ENCODE data around the gene SUB1. TPM values are rescaled to one million over a fixed set of nuclear protein-coding genes. Genes with fewer than 3 reads are reported as not detected.
A peak's percentile ranks its signal among the peaks of the same experiment; 100 is the strongest.

The SUB1 gene
- total RNA-seq, 1 experiment from 2014 or later = 204 TPM

DNA sequence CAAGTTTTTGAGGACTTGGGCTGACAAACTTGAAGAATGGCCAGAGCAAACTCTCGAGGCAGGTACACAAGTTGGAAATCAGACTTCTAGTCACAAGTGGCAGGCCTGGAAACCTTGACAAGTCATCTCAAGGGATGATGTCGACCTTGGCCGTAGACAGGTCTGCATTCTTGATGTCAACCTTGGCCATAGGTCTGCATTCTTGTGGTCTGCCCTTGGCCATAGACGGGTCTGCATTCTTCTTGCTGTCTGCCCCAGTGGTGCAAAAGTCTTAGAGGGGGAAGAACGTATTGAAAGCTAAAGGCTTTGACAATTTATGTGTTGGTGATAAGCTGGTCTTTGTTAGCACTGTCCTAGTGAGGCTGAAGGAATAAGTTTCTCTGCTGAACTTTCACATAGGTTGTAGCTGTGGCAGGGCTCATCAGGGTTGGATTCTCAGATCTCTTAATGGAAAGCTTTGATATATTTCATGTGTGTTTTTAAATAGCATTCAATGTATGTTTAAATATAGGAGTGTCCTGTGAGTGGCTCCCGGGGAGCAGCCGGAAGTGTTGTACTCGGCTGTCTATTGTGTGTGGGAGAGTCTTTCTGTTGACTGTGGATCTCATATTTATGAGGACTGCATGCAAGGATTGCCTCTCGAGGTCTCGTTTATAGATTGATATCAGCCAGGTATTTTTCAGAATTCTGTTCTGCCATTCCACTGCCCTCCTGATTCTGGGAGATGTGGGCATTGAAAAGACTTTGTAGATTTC, 27.0 kb downstream of the SUB1 start:
- TF ChIP-seq CTCF (IDR thresholded peaks at IDR 0.05) (no peak), POLR2AphosphoS5 (IDR thresholded peaks at IDR 0.05; ENCODE audit: low read depth, low read length) (no peak), SIN3A (IDR thresholded peaks at IDR 0.05; ENCODE audit: borderline replicate concordance, insufficient read depth, low read depth, low read length) (no peak), TCF7L2 (IDR thresholded peaks at IDR 0.05; ENCODE audit: low read depth, low read length) (no peak)
- TF ChIP-seq, protein P1, sequence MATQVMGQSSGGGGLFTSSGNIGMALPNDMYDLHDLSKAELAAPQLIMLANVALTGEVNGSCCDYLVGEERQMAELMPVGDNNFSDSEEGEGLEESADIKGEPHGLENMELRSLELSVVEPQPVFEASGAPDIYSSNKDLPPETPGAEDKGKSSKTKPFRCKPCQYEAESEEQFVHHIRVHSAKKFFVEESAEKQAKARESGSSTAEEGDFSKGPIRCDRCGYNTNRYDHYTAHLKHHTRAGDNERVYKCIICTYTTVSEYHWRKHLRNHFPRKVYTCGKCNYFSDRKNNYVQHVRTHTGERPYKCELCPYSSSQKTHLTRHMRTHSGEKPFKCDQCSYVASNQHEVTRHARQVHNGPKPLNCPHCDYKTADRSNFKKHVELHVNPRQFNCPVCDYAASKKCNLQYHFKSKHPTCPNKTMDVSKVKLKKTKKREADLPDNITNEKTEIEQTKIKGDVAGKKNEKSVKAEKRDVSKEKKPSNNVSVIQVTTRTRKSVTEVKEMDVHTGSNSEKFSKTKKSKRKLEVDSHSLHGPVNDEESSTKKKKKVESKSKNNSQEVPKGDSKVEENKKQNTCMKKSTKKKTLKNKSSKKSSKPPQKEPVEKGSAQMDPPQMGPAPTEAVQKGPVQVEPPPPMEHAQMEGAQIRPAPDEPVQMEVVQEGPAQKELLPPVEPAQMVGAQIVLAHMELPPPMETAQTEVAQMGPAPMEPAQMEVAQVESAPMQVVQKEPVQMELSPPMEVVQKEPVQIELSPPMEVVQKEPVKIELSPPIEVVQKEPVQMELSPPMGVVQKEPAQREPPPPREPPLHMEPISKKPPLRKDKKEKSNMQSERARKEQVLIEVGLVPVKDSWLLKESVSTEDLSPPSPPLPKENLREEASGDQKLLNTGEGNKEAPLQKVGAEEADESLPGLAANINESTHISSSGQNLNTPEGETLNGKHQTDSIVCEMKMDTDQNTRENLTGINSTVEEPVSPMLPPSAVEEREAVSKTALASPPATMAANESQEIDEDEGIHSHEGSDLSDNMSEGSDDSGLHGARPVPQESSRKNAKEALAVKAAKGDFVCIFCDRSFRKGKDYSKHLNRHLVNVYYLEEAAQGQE (IDR thresholded peaks at IDR 0.05; ENCODE audit: insufficient read depth in 1 of 2, low read depth in 2 of 2, low read length in 1 of 2) = no peak
- Histone ChIP-seq H3K4me1 (ENCODE audit: control insufficient read depth, insufficient read depth, low read length) (no peaks in the 10 kb centered on the region), H3K27me3 (ENCODE audit: control insufficient read depth, insufficient read depth, low read length) (no peaks in the 10 kb centered on the region), H3K4me3 (ENCODE audit: low read depth in 2 of 2, low read length in 2 of 2) (no peak overlapping the region), H3K9me3 (ENCODE audit: control insufficient read depth, insufficient read depth, low read depth, low read length) (no peaks in the 10 kb centered on the region), H3K27ac (ENCODE audit: low read length) (no peak overlapping the region), H3K36me3 (ENCODE audit: control insufficient read depth, insufficient read depth, low read length) (no peaks in the 10 kb centered on the region)
- ChIA-PET CTCF (interaction anchor here (0.7 kb wide), 1 partner anchor 123 kb away, joined by 3 read pairs; no protein-coding TSS in a partner anchor), POLR2A (no interaction called here)
- BruUV-seq (replicated peaks) = no TSS peak
- ATAC-seq (0 out of 2 replicates have a peak, but pooled peaks have one; percentile 29), DNase-seq (ENCODE audit: low read depth, low spot score) (no peak)
- in situ Hi-C loops (cut with HindIII; ENCODE audit: low pct_unique_long_range_greater_than_20kb, low sequenced_read_pairs) (no loop called here), intact Hi-C loops (cut with micrococcal nuclease; ENCODE audit: unreplicated experiment) (loop anchor here (2.0 kb wide), 1 partner anchor 124 kb away; no protein-coding TSS in a partner anchor)

DNA sequence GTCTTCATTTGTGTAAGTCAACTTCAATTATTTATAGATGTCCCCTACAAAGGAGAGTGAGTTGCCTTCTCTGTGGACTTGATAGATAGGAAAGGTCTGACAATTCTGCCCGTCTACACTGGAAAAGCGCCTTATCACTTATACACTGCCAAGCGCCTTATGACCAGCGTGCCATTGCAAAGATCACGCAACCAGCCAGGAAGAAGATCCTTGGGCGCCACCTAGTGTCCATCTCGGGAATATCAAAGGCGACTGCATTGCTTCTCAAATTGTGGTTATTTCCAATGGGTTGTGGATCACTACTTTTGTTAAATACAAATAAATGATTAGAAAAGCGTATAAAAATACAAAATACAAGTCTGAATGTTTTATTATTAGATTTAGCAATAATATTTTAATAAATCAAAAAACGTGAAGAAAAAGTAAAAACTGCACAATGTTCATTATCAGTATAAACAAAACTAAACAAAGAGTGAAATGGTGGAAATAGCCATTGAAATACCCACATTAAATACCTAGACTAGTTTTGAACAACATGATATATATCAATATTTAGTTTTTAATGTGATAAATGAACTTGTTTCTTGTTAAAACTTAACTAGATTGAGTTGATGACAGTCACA, 27.8 kb downstream of the SUB1 start:
- no peak for TF ChIP-seq TCF7L2 (IDR thresholded peaks at IDR 0.05; ENCODE audit: low read depth, low read length)
- no peak for TF ChIP-seq POLR2AphosphoS5 (IDR thresholded peaks at IDR 0.05; ENCODE audit: low read depth, low read length)
- TF ChIP-seq, protein P1 (IDR thresholded peaks at IDR 0.05; ENCODE audit: insufficient read depth in 1 of 2, low read depth in 2 of 2, low read length in 1 of 2) = no peak
- TF ChIP-seq CTCF (IDR thresholded peaks at IDR 0.05) = peak; percentile 94
- no peak for TF ChIP-seq SIN3A (IDR thresholded peaks at IDR 0.05; ENCODE audit: borderline replicate concordance, insufficient read depth, low read depth, low read length)
- in situ Hi-C loops (cut with HindIII; ENCODE audit: low pct_unique_long_range_greater_than_20kb, low sequenced_read_pairs) = no loop called here
- no peaks in the 10 kb centered on the region for H3K4me1 ChIP-seq (ENCODE audit: control insufficient read depth, insufficient read depth, low read length)
- H3K4me3 ChIP-seq (ENCODE audit: low read depth in 2 of 2, low read length in 2 of 2) = no peak overlapping the region
- ATAC-seq (peak; percentile 83), DNase-seq (ENCODE audit: low read depth, low spot score) (peak; percentile 69)
- H3K27me3 ChIP-seq (ENCODE audit: control insufficient read depth, insufficient read depth, low read length) = no peaks in the 10 kb centered on the region
- intact Hi-C loops (cut with micrococcal nuclease; ENCODE audit: unreplicated experiment) = loop anchor here (2.0 kb wide), 1 partner anchor 124 kb away; no protein-coding TSS in a partner anchor
- no TSS peak for BruUV-seq (replicated peaks)
- CTCF ChIA-PET = interaction anchor here (0.7 kb wide), 1 partner anchor 114 kb away, joined by 4 read pairs; no protein-coding TSS in a partner anchor
- no peaks in the 10 kb centered on the region for H3K9me3 ChIP-seq (ENCODE audit: control insufficient read depth, insufficient read depth, low read depth, low read length)
- no peaks in the 10 kb centered on the region for H3K36me3 ChIP-seq (ENCODE audit: control insufficient read depth, insufficient read depth, low read length)
- POLR2A ChIA-PET = interaction anchor here (0.6 kb wide), 1 partner anchor 232 kb away, joined by 6 read pairs; no protein-coding TSS in a partner anchor
- no peak overlapping the region for H3K27ac ChIP-seq (ENCODE audit: low read length)
